Central memory CD8-positive, alpha-beta T cell (primary cell): Measurements from ENCODE around the gene PDPK1.
"Not testable (repeated sequence)": the region's sequence is repeated elsewhere in the genome, so short reads cannot be mapped to it uniquely, and the experiment has no call there.

Experiments used
- ATAC-seq: fragments of 150-1000 bp; cut with Tn5 transposase; replicated peaks from 2 replicates; pipeline ENCODE4 v1.10.0; 2022; ENCODE audit warnings: mild to moderate bottlenecking, moderate FRiP score, moderate number of reproducible peaks; ENCODE audit not compliant: poor library complexity, severe bottlenecking; ENCODE audit errors: extremely low read depth
- DNase-seq, 2 donors: peaks; one replicate each; pipeline ENCODE4 v3.0.0; 2021; ENCODE audit warnings: low spot score in 2 of 2
- H3K27ac Mint-ChIP-seq: one replicate; pipeline ENCODE4 v1.8.0; 2022; ENCODE audit warnings: low read depth, mild to moderate bottlenecking, moderate library complexity, mixed read lengths
- H3K27me3 Mint-ChIP-seq: one replicate; pipeline ENCODE4 v1.8.0; 2022; ENCODE audit warnings: mixed read lengths
- H3K36me3 Mint-ChIP-seq: one replicate; pipeline ENCODE4 v1.8.0; 2022; ENCODE audit warnings: mild to moderate bottlenecking, moderate library complexity, mixed read lengths; ENCODE audit not compliant: insufficient read depth
- H3K4me1 Mint-ChIP-seq: one replicate; pipeline ENCODE4 v1.8.0; 2022; ENCODE audit warnings: mixed read lengths
- H3K4me3 Mint-ChIP-seq: one replicate; pipeline ENCODE4 v1.8.0; 2022; ENCODE audit warnings: mild to moderate bottlenecking, moderate library complexity, mixed read lengths
- H3K9me3 Mint-ChIP-seq: one replicate; pipeline ENCODE4 v1.8.0; 2022; ENCODE audit warnings: mixed read lengths

PDPK1 gene

DNA sequence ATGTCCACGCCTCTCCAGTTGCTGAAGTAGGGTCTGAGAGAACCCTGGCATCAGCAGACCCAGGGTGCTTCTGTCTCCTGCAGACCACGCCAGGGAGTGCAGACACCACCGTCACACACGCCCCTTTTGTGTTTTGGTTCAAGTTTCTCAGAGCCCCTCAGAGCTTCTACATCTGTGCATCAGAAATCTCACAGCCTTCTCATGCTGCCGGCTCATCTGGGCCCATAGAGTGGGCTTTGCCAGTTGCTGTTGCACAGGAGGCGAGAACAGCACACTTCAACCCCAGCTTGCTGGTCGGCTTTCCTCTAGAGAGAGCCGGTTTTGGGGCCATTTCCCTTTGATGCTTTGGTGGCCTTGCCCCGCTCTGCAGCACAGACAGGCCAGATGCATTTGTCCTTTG lies 60.9 kb downstream of the PDPK1 start:
- no peak overlapping the region for H3K27ac Mint-ChIP-seq
- DNase-seq = no peak

DNA sequence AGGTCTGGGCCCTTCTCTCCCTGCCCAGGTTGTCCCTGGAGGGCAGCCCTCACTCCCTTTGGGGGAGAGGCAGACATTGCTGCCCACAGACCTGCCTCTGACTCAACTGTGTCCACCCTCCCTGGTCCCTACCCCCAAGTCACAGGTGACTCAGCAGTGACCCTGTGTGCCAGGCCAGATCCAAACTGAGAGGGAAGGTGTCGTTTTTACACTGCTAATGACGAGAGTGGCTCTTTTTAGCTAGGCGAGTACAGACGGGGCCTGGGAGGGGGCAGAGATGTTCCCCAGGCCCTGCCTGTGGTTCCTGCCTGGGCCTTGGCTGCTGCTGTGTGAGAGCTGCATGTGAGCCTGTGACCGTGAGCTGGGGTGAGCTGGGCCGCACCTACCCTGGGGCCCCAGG lies 61.3 kb downstream of the PDPK1 start:
- H3K36me3 Mint-ChIP-seq = peaks cover 26% of the 10 kb centered on the region

More for the DNA sequence above, 60.9 kb downstream of the PDPK1 start:
- no peaks in the 10 kb centered on the region for H3K27me3 Mint-ChIP-seq
- no peak for ATAC-seq
- H3K4me3 Mint-ChIP-seq = no peak overlapping the region
- peaks cover 25% of the 10 kb centered on the region for H3K36me3 Mint-ChIP-seq
- H3K9me3 Mint-ChIP-seq = no peaks in the 10 kb centered on the region
- H3K4me1 Mint-ChIP-seq = peaks cover 11% of the 10 kb centered on the region

DNA sequence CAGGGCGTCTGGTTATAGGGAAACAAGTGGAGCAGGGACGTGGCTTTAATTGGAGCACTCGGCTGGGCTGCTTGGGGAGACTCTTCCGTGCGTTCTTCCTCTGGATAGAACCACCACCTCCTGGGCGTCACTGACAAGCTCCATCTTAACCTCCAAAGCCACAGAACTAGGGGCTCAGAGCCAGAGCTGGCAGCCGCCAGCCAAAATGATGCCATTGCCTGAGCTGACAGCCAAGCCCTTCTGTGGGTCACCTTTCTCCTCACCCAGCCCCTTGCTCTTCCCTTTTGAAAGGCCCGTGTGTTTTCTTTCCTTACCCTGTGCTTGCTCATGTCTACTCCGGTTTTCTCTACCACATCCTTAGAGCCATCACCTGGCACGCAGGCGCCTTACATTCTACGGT lies 62.0 kb downstream of the PDPK1 start:
- Mint-ChIP-seq H3K27ac (peak overlapping the region; percentile 62), H3K4me1 (peaks cover 15% of the 10 kb centered on the region), H3K36me3 (peaks cover 25% of the 10 kb centered on the region)
- not testable (repeated sequence) for H3K4me3 Mint-ChIP-seq, H3K27me3 Mint-ChIP-seq, DNase-seq, ATAC-seq, H3K9me3 Mint-ChIP-seq

More for the DNA sequence above, 61.3 kb downstream of the PDPK1 start:
- H3K27me3 Mint-ChIP-seq, ATAC-seq, DNase-seq, H3K4me3 Mint-ChIP-seq, H3K27ac Mint-ChIP-seq, H3K9me3 Mint-ChIP-seq: not testable (repeated sequence)
- peaks cover 13% of the 10 kb centered on the region for H3K4me1 Mint-ChIP-seq

- H3K27ac Mint-ChIP-seq, H3K27me3 Mint-ChIP-seq, ATAC-seq, H3K9me3 Mint-ChIP-seq, DNase-seq: not testable (repeated sequence)
- Mint-ChIP-seq H3K36me3 (peaks cover 25% of the 10 kb centered on the region), H3K4me3 (peak overlapping the region; percentile 100), H3K4me1 (peaks cover 15% of the 10 kb centered on the region)
Observed at GRCh38 chr16:2601301-2602025, 63.6 kb downstream of the PDPK1 start.

- DNase-seq, H3K27ac Mint-ChIP-seq, H3K27me3 Mint-ChIP-seq, ATAC-seq, H3K9me3 Mint-ChIP-seq: not testable (repeated sequence)
- peak overlapping the region; percentile 100 for H3K4me3 Mint-ChIP-seq
- peaks cover 24% of the 10 kb centered on the region for H3K36me3 Mint-ChIP-seq
- H3K4me1 Mint-ChIP-seq = peaks cover 15% of the 10 kb centered on the region
Observed at GRCh38 chr16:2602175-2602574, 64.4 kb downstream of the PDPK1 start.

DNA sequence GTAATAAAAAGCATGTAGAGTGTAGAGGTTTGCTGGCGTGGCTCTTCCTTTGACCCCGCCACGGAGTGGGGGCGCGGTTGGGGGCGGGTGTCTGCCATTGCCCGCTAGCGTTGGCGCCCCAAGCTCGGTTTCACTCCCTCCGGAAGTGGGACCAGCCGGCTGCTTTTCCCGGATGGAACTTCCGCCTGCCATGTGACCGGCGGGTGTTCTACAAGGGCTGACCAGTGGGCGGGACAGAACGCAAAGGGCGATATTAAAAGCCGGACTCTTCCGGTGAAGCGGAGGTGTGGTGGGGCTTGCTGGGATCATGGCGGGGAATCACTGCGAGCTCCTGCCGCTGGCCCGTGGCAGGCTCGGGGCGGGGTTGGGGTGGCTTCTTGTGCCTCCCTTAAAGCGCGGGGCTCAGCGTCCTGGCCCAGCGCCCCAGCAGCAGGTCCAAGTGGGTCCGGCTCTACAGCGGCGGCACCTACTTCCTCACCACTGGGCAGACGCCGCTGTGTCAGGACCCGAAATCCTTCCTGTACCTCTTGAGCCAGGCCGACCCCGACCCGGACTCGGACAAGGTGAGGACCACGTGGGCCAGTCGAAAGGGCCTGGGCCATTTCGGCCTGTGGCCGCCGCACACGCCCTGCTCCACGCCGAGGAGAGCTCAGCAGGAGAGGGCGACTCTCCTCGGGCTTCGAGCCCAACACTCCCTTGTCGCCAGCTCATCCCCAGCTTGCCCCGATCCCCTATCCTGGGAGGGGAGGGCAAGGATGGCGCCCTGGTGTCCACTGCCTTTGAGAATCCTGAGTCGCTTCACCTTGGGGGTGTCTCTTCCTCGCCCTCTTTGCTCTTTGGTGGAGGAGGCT lies 65.6 kb downstream of the PDPK1 start:
- H3K4me3 Mint-ChIP-seq = peak overlapping the region; percentile 100
- no peaks in the 10 kb centered on the region for H3K9me3 Mint-ChIP-seq
- H3K4me1 Mint-ChIP-seq = peaks cover 15% of the 10 kb centered on the region
- DNase-seq (peak; percentile 42 to 50), ATAC-seq (no peak)
- peak overlapping the region; percentile 95 for H3K27ac Mint-ChIP-seq
- H3K36me3 Mint-ChIP-seq = peaks cover 13% of the 10 kb centered on the region
- no peaks in the 10 kb centered on the region for H3K27me3 Mint-ChIP-seq

DNA sequence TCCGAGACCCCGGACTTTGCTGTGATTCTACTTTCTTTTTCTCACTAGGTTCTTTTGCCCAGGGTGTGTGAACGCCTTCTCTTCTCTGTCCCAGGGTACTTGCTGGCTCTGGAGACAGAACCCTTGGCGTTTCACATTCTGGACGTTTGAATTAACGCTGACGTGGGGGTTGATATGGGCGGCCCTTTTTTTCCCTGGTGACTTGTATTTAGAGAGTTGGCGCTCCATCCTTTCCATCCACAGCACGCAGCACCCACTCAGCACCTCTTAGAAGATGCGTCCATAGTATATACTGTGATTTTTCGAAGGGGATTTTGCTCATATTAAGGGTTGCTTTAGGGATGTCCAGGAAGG lies 66.2 kb downstream of the PDPK1 start:
- not testable (repeated sequence) for ATAC-seq, DNase-seq, H3K27me3 Mint-ChIP-seq, H3K9me3 Mint-ChIP-seq
- Mint-ChIP-seq H3K4me1 (peaks cover 15% of the 10 kb centered on the region), H3K4me3 (peak overlapping the region; percentile 100), H3K36me3 (peaks cover 11% of the 10 kb centered on the region), H3K27ac (peak overlapping the region; percentile 95)

- peak; percentile 70 for ATAC-seq
- H3K9me3 Mint-ChIP-seq = not testable (repeated sequence)
Observed at GRCh38 chr16:2606820-2607219, 69.0 kb downstream of the PDPK1 start.

DNA sequence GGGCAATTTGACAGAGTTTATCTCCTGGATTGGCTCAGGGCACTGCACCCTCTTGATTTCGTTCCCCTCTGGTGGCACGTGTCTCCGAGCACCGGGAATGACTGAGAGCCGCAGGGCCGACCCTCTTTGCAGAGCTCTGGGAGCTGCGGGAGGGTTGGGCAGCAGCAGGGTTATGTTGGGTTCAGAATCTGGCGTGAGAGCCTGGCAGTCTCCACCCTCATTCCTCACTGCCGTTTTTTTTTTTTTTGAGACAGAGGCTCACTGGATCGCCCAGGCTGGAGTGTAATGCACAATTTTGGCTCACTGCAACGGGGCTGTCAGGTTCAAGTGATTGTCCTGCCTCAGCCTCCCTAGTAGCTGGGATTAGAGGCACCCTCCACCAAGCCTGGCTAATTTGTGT lies 71.5 kb downstream of the PDPK1 start:
- H3K27me3 Mint-ChIP-seq, H3K27ac Mint-ChIP-seq, H3K9me3 Mint-ChIP-seq, ATAC-seq, DNase-seq, H3K4me3 Mint-ChIP-seq, H3K36me3 Mint-ChIP-seq, H3K4me1 Mint-ChIP-seq: not testable (repeated sequence)

More at GRCh38 chr16:2606820-2607219, 69.0 kb downstream of the PDPK1 start:
- H3K36me3 Mint-ChIP-seq = peaks cover 14% of the 10 kb centered on the region
- H3K27me3 Mint-ChIP-seq, H3K27ac Mint-ChIP-seq, H3K4me3 Mint-ChIP-seq, DNase-seq: not testable (repeated sequence)
- peaks cover 15% of the 10 kb centered on the region for H3K4me1 Mint-ChIP-seq

- ATAC-seq = no peak
- no peak for DNase-seq
- no peak overlapping the region for H3K27ac Mint-ChIP-seq
- H3K4me1 Mint-ChIP-seq = no peaks in the 10 kb centered on the region
- H3K9me3 Mint-ChIP-seq = no peaks in the 10 kb centered on the region
- H3K4me3 Mint-ChIP-seq = no peak overlapping the region
- H3K27me3 Mint-ChIP-seq = no peaks in the 10 kb centered on the region
- peaks cover 7% of the 10 kb centered on the region for H3K36me3 Mint-ChIP-seq
Observed at GRCh38 chr16:2609827-2610470, 72.1 kb downstream of the PDPK1 start.

DNA sequence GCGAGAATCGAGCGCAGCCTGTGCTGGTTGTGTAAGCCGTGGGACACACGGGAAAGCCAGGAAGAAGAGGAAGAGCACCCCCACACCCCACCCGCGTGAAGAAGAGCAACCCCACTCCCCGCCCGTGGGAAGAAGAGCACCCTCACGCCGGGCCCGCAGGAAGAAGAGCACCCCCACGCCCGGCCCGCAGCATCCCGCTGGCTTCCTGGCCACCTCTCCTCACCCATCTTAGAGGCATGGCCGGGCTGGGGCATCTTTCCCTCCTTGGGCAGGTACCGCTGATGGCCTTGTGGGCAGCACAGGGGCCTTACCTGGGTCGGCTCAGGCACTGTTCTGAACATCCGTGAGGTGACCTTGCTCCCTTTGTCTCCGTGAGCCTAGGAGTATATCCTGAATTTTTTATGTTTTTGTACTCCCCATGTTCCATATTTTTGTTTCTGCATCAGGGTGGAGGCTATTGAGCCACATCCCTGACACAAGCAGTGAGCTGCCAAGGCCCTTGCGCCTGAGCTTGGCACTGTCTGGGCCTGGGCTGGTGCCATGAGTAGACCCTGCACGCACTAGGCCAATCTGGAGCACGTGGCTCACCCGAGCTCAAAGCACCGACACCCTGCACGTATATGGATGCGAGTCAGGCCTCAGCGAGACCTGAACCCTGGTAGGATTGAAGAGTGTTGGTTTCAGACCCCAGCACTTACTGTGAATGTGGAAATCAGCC lies 73.1 kb downstream of the PDPK1 start:
- H3K4me1 Mint-ChIP-seq = no peaks in the 10 kb centered on the region
- no peak overlapping the region for H3K4me3 Mint-ChIP-seq
- DNase-seq (no peak), ATAC-seq (no peak)
- peaks cover 7% of the 10 kb centered on the region for H3K36me3 Mint-ChIP-seq
- H3K27me3 Mint-ChIP-seq = no peaks in the 10 kb centered on the region
- no peak overlapping the region for H3K27ac Mint-ChIP-seq
- no peaks in the 10 kb centered on the region for H3K9me3 Mint-ChIP-seq

DNA sequence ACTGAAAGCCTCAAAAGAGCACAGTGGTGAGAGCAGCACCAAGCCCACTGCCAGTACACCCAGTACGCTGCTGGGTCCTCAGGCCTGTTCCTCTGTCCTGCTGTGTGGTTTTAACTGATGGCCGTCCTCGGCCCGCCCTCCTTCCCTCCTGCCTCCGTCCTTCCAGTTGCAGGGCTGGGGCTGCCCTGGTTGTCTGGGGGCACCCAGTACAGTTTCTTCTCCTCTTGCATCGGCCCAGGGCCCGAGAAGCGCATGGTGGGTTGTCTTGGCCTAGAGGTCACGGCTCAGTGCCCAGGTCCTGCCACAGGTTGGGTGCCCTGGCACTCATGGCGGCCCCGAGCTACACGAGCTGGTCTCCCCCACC lies 73.7 kb downstream of the PDPK1 start:
- Mint-ChIP-seq H3K27ac (no peak overlapping the region), H3K27me3 (no peaks in the 10 kb centered on the region), H3K36me3 (peaks cover 7% of the 10 kb centered on the region), H3K4me1 (no peaks in the 10 kb centered on the region), H3K4me3 (no peak overlapping the region), H3K9me3 (no peaks in the 10 kb centered on the region)
- ATAC-seq (no peak), DNase-seq (no peak)
